Lung (tissue), 12 donors: Measurements from ENCODE around the gene PLEKHA4. TPM values are rescaled to one million over a fixed set of nuclear protein-coding genes. Genes with fewer than 3 reads are reported as not detected.

Source experiments
- ATAC-seq: fragments of 200-7000 bp; cut with Tn5 transposase; one replicate; pipeline ENCODE4 v1.9.1; 2020; ENCODE audit warnings: moderate number of reproducible peaks; ENCODE audit not compliant: insufficient read depth, low FRiP score
- DNase-seq, 3 donors: peaks; one replicate each; pipeline ENCODE4 v3.0.0-alpha.2; 2013 to 2017
- H3K27ac ChIP-seq, 2 donors: one replicate each; pipeline ENCODE4 v1.5.1; 2013; ENCODE audit warnings: mild to moderate bottlenecking in 2 of 2, moderate library complexity in 2 of 2, control low read depth in 1 of 2, inconsistent platforms in 1 of 2, low read depth in 1 of 2, low read length in 1 of 2
- H3K27me3 ChIP-seq, 3 donors: one replicate each; pipeline ENCODE4 v1.5.1; 2013; ENCODE audit warnings: low read length in 2 of 3; ENCODE audit not compliant: control insufficient read depth in 3 of 3, insufficient read depth in 3 of 3
- H3K36me3 ChIP-seq, 4 donors: one replicate each; pipeline ENCODE4 v1.5.1; 2013; ENCODE audit warnings: low read length in 4 of 4, mild to moderate bottlenecking in 1 of 4, moderate library complexity in 1 of 4; ENCODE audit not compliant: control insufficient read depth in 4 of 4, insufficient read depth in 4 of 4
- H3K4me1 ChIP-seq, 5 donors: one replicate each; pipeline ENCODE4 v1.5.1; 2013; ENCODE audit warnings: low read length in 5 of 5, mild to moderate bottlenecking in 2 of 5, moderate library complexity in 1 of 5; ENCODE audit not compliant: control insufficient read depth in 5 of 5, insufficient read depth in 5 of 5
- H3K4me3 ChIP-seq: one replicate; pipeline ENCODE4 v1.5.1; 2013; ENCODE audit warnings: mild to moderate bottlenecking, control low read depth, moderate library complexity
- H3K9ac ChIP-seq, 2 donors: one replicate each; pipeline ENCODE4 v1.5.1; 2013; ENCODE audit warnings: low read length in 2 of 2, control low read depth in 1 of 2; ENCODE audit not compliant: insufficient read depth in 1 of 2
- H3K9me3 ChIP-seq, 4 donors: one replicate each; pipeline ENCODE4 v1.5.1; 2013; ENCODE audit warnings: low read length in 3 of 4, mild to moderate bottlenecking in 1 of 4, moderate library complexity in 1 of 4; ENCODE audit not compliant: control insufficient read depth in 4 of 4, insufficient read depth in 3 of 4
- WGBS, 2 donors: extraction: QIAGEN DNeasy Blood & Tissue Kit; methylation state at CpG; one replicate each; pipeline ENCODE4 v1.1.7; 2013; 5-methylcytosine and 5-hydroxymethylcytosine counted together
- polyA plus RNA-seq, 2 donors: library from polyadenylated mRNA; stranded (reverse); fragments of 200-250 nt; gene quantifications; one replicate each; pipeline ENCODE4 v1.2.1, GENCODE V29; 2013
- total RNA-seq, 2 donors: library from RNA; depleted of rRNA in 1 of 2; stranded (reverse); fragments of >200 nt in 1 of 2; gene quantifications; one replicate each; pipeline ENCODE4 v1.2.1, GENCODE V29; 2014 to 2021
- TF ChIP-seq, protein P1 (sequence below): IDR thresholded peaks from 2 replicates; pipeline ENCODE4 v1.5.1; 2012; ENCODE audit warnings: mild to moderate bottlenecking; ENCODE audit errors: control extremely low read depth, extremely low read depth
- donor health status: control.
- donor health status: control.
- donor health status: Bipolar disorder and iron deficiency.
- donor health status: healthy.
- donor health status: DM: yes; HTN: yes; CAD: no.

Gene PLEKHA4
- total and polyA plus RNA-seq, 4 donors, result 8.4 to 57.7 (median 20.7) TPM

DNA sequence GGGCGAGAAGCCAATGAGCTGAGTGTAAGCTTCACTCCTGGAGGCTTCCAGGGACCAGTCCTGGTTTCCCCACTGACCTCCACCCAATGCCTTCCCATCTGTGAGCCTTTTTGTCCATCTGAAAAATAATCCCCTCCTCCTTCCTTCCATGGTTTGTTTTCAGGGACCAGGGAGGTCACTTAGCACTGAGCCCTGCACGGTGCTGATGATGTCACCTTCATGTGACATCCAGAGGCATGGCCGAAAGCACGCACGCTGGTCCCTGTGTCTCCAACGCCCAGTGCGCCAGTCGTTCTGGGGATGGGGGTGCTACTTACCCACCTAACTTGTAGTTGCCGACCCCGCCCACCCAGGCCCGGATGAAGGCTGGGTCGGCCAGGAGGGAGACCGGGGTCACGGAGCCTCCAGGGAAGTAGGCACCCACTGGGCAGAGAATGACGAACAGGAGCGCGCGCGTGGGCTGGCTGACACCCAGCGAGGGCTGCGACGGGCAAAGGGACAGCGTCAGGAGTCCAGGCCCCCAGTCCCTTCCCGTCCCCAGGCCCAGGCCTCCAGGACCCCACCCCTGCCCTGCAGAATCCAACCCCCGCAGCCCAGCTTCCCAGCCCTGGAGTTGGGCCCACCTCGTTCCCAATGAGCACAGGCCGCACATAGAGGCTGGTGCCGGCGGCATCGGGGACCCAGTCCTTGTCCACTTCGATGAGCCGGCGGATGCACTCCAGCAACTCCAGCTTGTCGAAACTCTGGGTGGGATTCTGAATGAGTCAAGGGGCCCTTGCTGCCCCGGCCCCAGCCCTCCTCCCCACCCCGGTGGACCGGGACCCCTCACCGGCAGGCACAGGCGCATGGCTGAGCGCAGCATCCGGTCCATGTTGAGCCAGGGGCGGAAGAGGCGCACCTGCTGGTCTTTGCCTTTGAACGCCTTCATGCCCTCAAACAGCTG, 68.8 kb downstream of the PLEKHA4 start:
- no peak for DNase-seq
- peaks cover 0 to 8% (median 0%) of the 10 kb centered on the region in 4 donors for H3K36me3 ChIP-seq
- H3K4me1 ChIP-seq, result peaks cover 0 to 12% (median 3%) of the 10 kb centered on the region in 5 donors
- H3K9me3 ChIP-seq, result no peaks in the 10 kb centered on the region
- H3K4me3 ChIP-seq, result no peak overlapping the region
- no peak for ATAC-seq
- H3K27me3 ChIP-seq, result no peaks in the 10 kb centered on the region
- H3K27ac ChIP-seq, result no peak overlapping the region
- TF ChIP-seq, protein P1, sequence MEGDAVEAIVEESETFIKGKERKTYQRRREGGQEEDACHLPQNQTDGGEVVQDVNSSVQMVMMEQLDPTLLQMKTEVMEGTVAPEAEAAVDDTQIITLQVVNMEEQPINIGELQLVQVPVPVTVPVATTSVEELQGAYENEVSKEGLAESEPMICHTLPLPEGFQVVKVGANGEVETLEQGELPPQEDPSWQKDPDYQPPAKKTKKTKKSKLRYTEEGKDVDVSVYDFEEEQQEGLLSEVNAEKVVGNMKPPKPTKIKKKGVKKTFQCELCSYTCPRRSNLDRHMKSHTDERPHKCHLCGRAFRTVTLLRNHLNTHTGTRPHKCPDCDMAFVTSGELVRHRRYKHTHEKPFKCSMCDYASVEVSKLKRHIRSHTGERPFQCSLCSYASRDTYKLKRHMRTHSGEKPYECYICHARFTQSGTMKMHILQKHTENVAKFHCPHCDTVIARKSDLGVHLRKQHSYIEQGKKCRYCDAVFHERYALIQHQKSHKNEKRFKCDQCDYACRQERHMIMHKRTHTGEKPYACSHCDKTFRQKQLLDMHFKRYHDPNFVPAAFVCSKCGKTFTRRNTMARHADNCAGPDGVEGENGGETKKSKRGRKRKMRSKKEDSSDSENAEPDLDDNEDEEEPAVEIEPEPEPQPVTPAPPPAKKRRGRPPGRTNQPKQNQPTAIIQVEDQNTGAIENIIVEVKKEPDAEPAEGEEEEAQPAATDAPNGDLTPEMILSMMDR, result no peak
- no peak overlapping the region for H3K9ac ChIP-seq
- 94 to 97% methylated on average over 44 of the region's 44 CpGs for WGBS, 2 donors

DNA sequence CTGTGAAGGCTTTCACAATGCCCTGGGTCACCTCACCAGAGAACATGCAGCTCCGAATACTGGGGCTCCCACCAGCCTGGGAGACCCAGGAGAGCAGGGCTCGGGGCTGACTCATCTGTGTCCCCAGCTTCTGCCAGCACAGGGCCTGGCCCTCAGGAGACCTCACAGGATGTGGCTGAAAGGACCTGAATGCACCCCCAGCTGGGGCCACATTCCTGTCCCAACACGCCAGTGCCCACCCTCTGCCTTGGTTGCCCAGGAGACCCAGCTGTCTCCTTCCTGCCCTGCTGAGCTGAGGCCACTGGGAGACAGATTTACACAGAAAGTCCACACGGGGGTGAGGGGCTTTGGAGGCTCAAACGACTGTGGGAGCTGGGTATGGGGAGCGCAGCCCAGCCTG, 69.5 kb downstream of the PLEKHA4 start:
- peaks cover 0 to 12% (median 3%) of the 10 kb centered on the region in 5 donors for H3K4me1 ChIP-seq
- H3K27ac ChIP-seq, result no peak overlapping the region
- peaks cover 0 to 6% (median 0%) of the 10 kb centered on the region in 4 donors for H3K36me3 ChIP-seq
- 74 to 78% methylated on average over 6 of the region's 6 CpGs for WGBS, 2 donors
- ATAC-seq, result no peak
- no peaks in the 10 kb centered on the region for H3K27me3 ChIP-seq
- DNase-seq, result no peak
- TF ChIP-seq, protein P1, result no peak
- H3K9me3 ChIP-seq, result no peaks in the 10 kb centered on the region
- H3K9ac ChIP-seq, result no peak overlapping the region
- H3K4me3 ChIP-seq, result no peak overlapping the region

- peaks cover 0 to 12% (median 3%) of the 10 kb centered on the region in 5 donors for H3K4me1 ChIP-seq
- ATAC-seq, result no peak
- 84 to 90% methylated on average over 7 of the region's 7 CpGs for WGBS, 2 donors
These were observed 71.3 kb downstream of the PLEKHA4 start for GRCh38 chr19:48797103-48797502.

More at GRCh38 chr19:48797103-48797502, 71.3 kb downstream of the PLEKHA4 start:
- DNase-seq, result no peak
- Histone ChIP-seq H3K9me3 (no peaks in the 10 kb centered on the region), H3K27ac (no peak overlapping the region), H3K9ac (no peak overlapping the region), H3K36me3 (peaks cover 0 to 6% (median 0%) of the 10 kb centered on the region in 4 donors), H3K4me3 (no peak overlapping the region), H3K27me3 (no peaks in the 10 kb centered on the region)
- TF ChIP-seq, protein P1, result no peak
